ENCODE data around the gene UBE2V1.
"Not testable (repeated sequence)": the region's sequence is repeated elsewhere in the genome, so short reads cannot be mapped to it uniquely, and the experiment has no call there.

Gene UBE2V1

GRCh38 chr20:50088022-50088421 is 24.9 kb downstream of the UBE2V1 start:
- TF ChIP-seq CTCF (IDR thresholded peaks at IDR 0.05; ENCODE audit: control insufficient read depth, insufficient read depth, low read depth, low read length, missing control alignments) = no peak
- no peak overlapping the region for H3K4me3 ChIP-seq (ENCODE audit: control insufficient read depth, low read depth, low read length)
- no peak for DNase-seq (ENCODE audit: low read depth)

- no peak for DNase-seq (ENCODE audit: low read depth)
- peak; percentile 86 for TF ChIP-seq CTCF (IDR thresholded peaks at IDR 0.05; ENCODE audit: control insufficient read depth, insufficient read depth, low read depth, low read length, missing control alignments)
- no peak overlapping the region for H3K4me3 ChIP-seq (ENCODE audit: control insufficient read depth, low read depth, low read length)
Measured at GRCh38 chr20:50085481-50086365, 27.2 kb downstream of the UBE2V1 start.

- H3K4me3 ChIP-seq (ENCODE audit: control insufficient read depth, low read depth, low read length) = no peak overlapping the region
- no peak for TF ChIP-seq CTCF (IDR thresholded peaks at IDR 0.05; ENCODE audit: control insufficient read depth, insufficient read depth, low read depth, low read length, missing control alignments)
- DNase-seq (ENCODE audit: low read depth) = no peak
Measured at GRCh38 chr20:50085146-50085480, 27.8 kb downstream of the UBE2V1 start.

- no peak overlapping the region for H3K4me3 ChIP-seq (ENCODE audit: control insufficient read depth, low read depth, low read length)
- DNase-seq (ENCODE audit: low read depth) = no peak
- TF ChIP-seq CTCF (IDR thresholded peaks at IDR 0.05; ENCODE audit: control insufficient read depth, insufficient read depth, low read depth, low read length, missing control alignments) = no peak
Measured at GRCh38 chr20:50083034-50083433, 29.9 kb downstream of the UBE2V1 start.

- DNase-seq (ENCODE audit: low read depth); H3K4me3 ChIP-seq (ENCODE audit: control insufficient read depth, low read depth, low read length): not testable (repeated sequence)
Measured at GRCh38 chr20:50082056-50082455, 30.9 kb downstream of the UBE2V1 start.

GRCh38 chr20:50077818-50078601 is 34.9 kb downstream of the UBE2V1 start:
- no peak overlapping the region for H3K4me3 ChIP-seq (ENCODE audit: control insufficient read depth, low read depth, low read length)
- no peak for DNase-seq (ENCODE audit: low read depth)
- TF ChIP-seq CTCF (IDR thresholded peaks at IDR 0.05; ENCODE audit: control insufficient read depth, insufficient read depth, low read depth, low read length, missing control alignments) = no peak

- TF ChIP-seq CTCF (IDR thresholded peaks at IDR 0.05; ENCODE audit: control insufficient read depth, insufficient read depth, low read depth, low read length, missing control alignments) = no peak
- DNase-seq (ENCODE audit: low read depth) = no peak
- no peak overlapping the region for H3K4me3 ChIP-seq (ENCODE audit: control insufficient read depth, low read depth, low read length)
Measured at GRCh38 chr20:50073500-50073899, 39.5 kb downstream of the UBE2V1 start.
